ENCODE measurements around the gene SPOPL.

GRCh38 chr2:138596403-138596802, 94.8 kb downstream of the SPOPL start:
- TF ChIP-seq CTCF (IDR thresholded peaks at IDR 0.05) (no peak), EZH2 (IDR thresholded peaks at IDR 0.05; ENCODE audit: borderline replicate concordance, insufficient read depth, low read depth, low read length, poor library complexity, severe bottlenecking) (no peak)

Data from B cell (primary cell).